Omental fat pad (tissue), 4 donors: Measurements from ENCODE around the gene TRAT1. TPM values are rescaled to one million over a fixed set of nuclear protein-coding genes. Genes with fewer than 3 reads are reported as not detected.

Experiments
- ATAC-seq: fragments of 150-250 bp; one replicate; pipeline ENCODE4 v1.9.1; 2016; ENCODE audit warnings: mild to moderate bottlenecking, moderate library complexity; ENCODE audit not compliant: low FRiP score
- DNase-seq: peaks from one replicate; pipeline ENCODE4 v3.0.0-alpha.2; 2019; ENCODE audit warnings: low spot score
- CTCF ChIP-seq, 3 donors: fragments of 450-650 bp; IDR thresholded peaks; one replicate each; pipeline ENCODE4 v1.5.1; 2016 to 2017; ENCODE audit warnings: antibody characterized with exemption in 3 of 3, mild to moderate bottlenecking in 3 of 3, moderate library complexity in 2 of 3
- total RNA-seq, 4 donors: library from RNA; depleted of rRNA; stranded (reverse); fragments of >200 nt; gene quantifications; one replicate each; pipeline ENCODE4 v1.1.0, GENCODE V29; 2016

TRAT1 gene
- total RNA-seq, 4 donors from 2014 or later, result 0.84 to 2.7 (median 1.2) TPM

- ATAC-seq (no peak), DNase-seq (no peak)
- no peak for TF ChIP-seq CTCF (IDR thresholded peaks at IDR 0.05)
These were observed 26.5 kb downstream of the TRAT1 start for GRCh38 chr3:108849075-108849474.

- DNase-seq, result no peak
- no peak for TF ChIP-seq CTCF (IDR thresholded peaks at IDR 0.05)
These were observed 38.8 kb downstream of the TRAT1 start for GRCh38 chr3:108861401-108861800.

DNA sequence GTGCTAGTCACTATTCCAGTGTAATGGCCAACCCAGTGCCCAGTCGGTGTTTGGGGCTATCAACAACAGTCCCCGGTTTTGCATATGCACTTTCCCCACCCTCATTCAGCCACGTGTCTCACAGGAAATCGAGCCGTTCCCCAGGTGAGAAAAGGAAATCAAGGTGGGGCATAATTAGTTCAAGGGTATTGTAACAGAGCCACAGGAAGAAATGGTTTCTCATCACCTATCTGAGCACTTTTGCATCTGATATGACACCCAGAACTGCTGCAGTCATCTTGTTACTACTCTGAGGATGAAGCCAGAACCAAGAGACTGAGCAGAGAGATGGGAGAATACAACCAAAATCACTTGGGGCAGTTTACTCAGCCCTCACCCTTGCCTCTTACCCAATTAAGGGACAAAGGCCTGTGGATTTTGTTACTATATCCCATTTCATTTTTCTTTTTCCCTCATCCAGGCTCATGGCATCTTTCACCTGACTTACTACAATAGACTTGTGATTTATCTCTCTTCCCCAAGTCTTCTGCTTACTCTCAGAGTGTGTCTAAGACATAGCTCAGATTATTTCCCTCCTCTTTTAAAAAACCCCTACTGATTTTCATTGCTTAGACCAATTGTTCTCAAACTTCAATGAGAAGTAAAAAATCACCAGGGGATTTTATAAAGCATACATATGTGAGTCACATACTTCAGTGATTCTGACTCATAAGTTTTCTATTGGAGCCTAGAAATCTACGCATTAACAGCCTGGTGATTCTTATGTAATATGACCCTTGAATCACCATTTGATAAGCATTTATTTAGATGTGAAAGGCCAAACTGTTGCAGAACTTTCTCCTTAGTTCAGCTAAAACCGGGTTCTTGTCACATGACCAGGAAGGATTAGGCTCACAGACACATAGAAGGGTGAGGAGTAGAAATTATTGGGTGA is 40.5 kb downstream of the TRAT1 start:
- ATAC-seq, result peak; percentile 68
- no peak for TF ChIP-seq CTCF (IDR thresholded peaks at IDR 0.05)
- DNase-seq, result no peak

More at GRCh38 chr3:108861401-108861800, 38.8 kb downstream of the TRAT1 start:
- no peak for ATAC-seq

DNA sequence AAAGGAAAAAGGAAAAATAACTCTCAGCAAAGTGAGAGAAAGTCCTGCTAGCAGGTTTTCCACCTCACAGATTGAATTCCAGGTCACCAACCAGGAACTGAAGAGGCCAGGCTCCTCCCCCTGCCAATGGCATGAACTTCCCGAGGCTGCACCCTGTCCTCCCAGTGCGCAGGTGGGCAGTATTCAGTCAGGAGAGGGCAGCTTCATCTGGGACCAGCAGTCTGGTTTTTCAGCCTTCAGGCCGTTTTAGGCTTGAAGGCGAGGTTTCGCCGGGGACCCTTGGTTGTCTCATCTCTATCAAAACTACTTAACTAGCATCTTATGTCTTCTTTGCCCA is 41.2 kb downstream of the TRAT1 start:
- TF ChIP-seq CTCF (IDR thresholded peaks at IDR 0.05), result no peak
- no peak for ATAC-seq
- DNase-seq, result no peak

- DNase-seq (no peak), ATAC-seq (no peak)
- TF ChIP-seq CTCF (IDR thresholded peaks at IDR 0.05), result no peak
These were observed 55.3 kb downstream of the TRAT1 start for GRCh38 chr3:108877901-108878300.

- DNase-seq (no peak), ATAC-seq (no peak)
- TF ChIP-seq CTCF (IDR thresholded peaks at IDR 0.05), result no peak
These were observed 57.3 kb downstream of the TRAT1 start for GRCh38 chr3:108879915-108880314.

- DNase-seq (no peak), ATAC-seq (no peak)
- TF ChIP-seq CTCF (IDR thresholded peaks at IDR 0.05), result no peak
These were observed 60.2 kb downstream of the TRAT1 start for GRCh38 chr3:108882762-108883161.
